HG03039 (cell line): Measurements from ENCODE around the gene DLG2.

ENCODE experiments used
- ATAC-seq: cut with Tn5 transposase; IDR thresholded peaks from one replicate; pipeline ENCODE4 v1.9.1; 2021; ENCODE audit warnings: mild to moderate bottlenecking, moderate library complexity; ENCODE audit not compliant: unreplicated experiment

DLG2 gene

DNA sequence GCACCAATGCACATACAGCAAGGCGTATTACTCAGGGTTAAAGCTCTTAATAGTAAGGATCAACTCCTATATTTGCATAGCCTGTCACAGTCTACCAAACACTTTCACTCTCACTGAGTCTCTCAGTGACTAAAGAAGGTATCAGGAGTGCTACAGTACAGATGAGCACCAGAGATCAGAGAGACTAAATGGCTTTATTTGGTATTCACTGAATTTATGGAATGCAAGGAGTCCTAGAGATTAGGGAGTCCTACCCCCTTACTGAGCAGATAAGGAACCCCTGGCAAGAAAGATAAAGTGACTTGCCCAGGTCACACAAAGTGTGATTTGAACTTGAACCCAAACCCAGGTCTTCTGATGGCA, 1944.6 kb downstream of the DLG2 start:
- ATAC-seq, result peak; percentile 96

DNA sequence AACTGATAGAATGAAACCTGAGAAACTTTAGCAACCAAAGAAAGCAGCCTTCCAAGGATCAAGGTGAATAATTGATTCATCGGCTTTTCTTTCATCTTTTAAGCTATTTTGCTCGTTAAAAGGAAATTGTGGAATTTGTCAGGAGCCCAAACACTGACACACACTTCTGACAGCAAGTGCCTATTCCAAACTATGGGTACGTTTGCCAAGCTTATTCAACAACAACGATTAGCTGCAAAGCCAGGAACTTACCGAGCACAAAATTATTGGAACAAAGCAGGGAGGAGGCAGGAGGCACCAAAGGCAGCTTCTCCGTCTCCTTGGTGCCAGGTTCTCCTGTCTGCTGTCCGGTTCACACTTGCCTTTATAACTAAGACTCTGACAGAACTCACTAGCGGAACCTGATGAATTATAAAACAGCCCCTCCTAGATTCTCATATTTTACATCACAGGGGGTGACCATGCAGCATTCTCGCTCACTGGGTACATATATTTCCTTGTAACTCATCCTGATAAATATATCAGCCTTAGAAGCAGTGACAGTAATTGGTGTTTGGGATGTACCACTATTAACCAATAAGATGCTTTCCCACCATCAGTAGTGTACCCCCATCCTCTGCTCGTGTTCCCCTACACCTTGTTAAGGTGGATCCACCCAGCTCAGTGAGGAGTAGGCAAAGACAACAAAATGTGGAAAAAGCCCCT, 1945.1 kb downstream of the DLG2 start:
- ATAC-seq, result no peak

DNA sequence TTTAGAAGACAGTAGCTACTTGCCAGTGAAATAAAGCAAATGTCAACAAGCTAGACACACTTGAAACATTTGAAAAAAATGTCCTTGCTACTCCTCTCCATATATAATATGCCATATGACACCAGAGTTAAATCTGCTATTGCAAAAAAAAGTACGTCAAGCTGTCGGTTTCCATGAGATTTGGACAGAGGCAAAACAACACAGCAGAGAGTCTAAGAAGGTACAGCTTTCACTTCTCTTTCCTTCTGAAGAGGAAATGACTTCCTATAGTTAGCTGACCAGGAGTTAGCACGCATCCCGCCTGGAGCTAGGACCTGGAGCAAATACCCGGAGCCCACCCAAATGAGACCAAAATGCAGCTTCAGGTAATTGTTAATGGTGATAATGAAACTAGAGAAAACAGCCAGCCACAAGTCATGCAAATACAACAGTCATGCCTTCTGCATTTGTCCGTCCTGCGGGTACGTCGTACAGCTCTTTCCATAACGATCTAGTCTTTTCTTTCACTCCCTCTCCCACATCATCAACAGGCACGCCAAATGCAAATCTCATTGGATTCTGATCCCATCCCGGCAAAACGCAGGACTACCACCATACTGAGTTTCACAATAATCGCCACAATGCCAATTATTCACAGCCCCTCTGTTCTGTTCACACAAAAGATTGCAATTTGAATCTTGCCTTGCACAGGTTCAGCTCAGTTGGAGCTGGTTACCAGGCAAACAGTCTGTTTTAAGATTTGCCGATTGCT, 1945.9 kb downstream of the DLG2 start:
- ATAC-seq, result peak; percentile 38

DNA sequence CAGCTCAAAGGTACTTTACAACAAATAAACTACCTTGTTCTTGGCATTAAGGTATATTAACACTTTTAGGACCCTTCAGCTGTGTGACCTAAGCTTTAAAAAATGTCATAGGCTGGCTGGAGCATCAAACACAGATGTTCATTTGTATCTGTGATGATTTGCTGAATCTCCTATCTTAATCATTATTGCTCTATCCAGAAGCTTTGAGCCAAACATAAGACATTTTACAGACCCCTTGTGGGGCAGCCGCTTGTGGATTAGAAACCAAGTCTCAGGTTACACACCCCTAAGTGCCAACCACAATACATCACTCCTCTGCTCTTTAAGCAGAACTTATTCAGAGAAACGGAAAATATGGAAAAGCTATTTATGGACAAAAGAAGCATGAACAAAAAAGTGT, 1946.8 kb downstream of the DLG2 start:
- no peak for ATAC-seq

DNA sequence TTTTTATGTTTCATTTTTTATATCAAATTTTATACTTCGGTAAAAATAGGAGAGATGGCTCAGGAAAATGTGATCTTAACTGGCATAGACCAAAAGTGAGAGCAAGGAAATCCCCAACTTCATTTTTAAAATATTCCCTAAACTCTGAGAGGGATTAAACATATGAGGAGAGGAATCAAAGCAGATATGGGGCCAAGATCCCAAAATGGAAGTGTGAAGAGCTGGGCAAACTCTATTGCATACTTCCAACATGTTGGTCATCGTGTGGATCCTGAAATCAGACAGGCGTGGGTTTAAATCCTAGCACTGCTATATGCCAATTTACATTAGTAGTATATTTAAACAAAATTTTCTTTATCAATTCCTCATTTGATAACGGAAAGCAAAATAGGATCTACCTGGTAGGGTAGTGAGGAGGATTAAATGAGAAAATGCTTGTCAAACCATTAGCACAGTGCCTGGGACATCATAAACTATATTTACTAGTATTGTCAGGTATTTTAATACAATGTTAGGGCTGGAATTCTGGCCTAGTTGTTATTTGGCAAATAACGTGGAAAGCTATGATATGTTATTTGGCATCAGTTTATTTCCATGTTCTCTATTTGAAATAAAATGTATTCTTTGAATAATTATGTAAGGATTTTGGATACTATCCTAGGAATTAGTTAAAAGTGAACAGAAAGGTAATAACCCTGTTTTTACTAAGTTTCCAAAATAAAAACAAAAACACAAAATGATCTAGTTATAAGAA, 1948.1 kb downstream of the DLG2 start:
- no peak for ATAC-seq

DNA sequence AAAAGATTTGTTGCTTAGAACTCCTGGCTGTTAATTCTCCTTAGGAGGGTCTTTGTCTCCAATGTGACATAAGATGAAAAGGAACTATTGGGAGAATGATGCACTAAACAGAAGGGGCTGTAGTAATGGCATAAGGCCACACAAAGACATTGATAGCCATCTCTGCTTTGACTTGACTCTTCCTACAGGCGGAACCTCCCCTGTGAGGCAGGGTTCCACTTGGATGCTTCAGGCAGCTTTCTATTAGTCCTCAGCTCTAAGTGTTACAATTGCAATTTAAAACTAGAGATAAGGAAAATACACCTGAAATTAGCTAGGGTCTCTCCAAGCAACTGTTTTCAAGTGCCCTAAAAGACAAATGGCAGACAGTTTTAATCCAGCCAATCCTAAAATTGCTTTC, 1949.4 kb downstream of the DLG2 start:
- ATAC-seq, result no peak

DNA sequence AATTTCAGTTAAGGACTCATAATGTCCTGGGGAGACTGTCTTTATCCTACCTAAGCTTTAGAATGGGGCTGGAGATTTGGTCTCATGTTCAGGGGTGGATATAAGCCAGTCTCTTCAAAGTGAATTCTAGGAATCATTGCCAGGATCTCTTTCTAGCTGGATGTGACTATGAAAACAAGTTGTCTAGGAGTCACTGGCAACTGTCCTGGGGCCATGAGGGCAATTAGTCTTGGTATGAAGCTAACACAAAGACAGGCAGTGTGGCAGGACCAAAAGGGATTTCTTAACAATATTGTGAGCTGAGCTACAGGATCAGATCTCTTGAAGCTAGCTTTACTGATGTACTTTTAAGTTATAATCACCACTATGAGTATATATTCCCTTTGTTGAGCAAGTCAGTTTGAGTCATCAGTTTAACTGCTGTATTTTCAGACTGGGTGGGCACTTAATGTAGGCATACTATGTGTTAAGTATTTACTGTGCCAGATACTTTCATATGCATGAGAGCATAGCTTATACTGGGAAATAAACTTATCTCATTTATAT, 1951.0 kb downstream of the DLG2 start:
- no peak for ATAC-seq

DNA sequence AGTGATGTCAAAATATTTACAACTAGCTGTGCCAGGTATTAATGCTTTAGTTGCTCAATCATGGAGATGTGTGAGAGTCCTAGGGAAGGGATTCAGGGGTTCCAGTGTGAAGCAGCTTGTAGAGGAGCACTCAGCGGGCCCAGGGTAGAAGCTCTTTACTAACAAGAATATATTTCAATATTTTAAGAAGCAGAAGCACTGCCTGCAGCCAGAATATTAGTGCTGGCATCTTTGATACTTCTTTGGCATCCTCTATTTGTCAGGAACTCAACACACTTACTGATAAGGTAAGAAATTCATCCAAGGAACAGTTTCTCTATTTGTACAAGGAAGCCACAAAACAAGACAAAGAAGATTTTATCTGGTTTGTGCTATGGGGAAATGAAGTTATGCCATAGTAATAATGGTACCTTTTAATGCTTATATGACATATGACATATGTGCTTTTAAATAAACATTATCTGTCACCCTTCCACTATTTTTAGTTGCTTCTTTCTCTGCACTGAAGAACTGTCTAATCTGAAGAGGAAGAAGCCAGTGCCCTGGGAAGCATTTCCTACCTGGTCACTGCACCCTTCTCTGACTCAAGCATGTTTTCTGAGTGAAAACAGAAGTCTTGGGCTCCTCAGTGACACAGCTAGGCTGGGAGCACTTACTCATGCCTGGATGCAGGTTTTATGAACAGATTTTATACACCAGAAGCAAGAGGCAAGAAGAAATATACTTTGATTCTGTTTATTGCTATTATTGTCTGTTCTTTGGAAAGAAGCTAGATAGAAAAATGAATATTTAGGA, 1952.8 kb downstream of the DLG2 start:
- ATAC-seq, result no peak

DNA sequence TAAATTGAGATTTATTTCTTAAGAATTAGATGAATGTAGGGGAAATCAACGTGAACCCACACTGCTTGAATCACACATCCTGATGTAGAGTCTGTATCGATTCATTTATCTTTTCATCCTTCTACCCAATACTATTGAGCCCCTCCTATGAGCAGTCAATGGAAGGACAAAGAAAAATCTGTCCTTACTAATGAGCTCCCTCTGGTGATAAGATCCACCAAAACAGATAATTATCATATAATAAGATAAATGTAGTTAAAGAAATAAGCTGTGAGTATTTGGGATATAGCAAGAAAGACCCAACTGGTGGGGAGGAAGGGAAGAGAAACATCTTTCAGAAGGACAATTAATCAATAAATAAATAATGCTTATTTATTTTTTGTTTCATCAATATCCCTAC, 1955.9 kb downstream of the DLG2 start:
- no peak for ATAC-seq

DNA sequence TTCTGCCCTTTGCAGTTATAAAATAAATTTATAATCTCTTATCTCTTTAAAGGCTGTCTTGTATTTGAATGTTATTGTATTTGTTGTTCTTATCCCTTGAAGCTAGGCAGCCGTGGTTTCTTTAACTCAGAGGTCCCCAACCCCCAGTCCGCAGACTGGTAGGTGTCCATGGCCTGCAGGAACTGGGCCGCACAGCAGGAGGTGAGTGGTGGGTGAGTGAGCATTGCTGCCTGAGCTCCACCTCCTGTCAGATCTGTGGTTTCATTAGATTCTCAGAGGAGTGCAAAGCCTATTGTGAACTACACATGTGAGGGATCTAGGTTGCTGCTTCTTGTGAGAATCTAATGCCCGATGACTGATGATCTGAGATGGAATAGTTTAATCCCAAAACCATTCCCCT, 1961.0 kb downstream of the DLG2 start:
- ATAC-seq, result no peak

DNA sequence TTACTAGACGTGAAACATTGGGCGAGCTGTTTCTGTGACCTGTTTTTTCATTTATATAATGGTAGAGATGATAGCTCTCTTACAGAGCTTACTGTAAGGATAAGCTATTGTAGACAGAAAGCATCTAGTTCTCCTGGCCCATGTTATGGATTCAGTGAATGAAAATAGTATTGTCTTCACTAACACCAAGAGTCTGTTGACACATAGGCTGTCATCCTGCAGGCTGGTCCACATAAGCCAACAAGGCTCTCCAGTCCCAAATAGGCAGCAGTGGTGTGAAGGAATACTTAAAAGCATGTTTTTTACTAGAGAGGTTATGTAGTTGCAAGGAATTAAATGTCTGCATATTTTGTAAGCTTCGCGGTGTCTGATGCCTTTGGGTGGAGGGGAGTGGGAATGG, 1963.2 kb downstream of the DLG2 start:
- no peak for ATAC-seq

DNA sequence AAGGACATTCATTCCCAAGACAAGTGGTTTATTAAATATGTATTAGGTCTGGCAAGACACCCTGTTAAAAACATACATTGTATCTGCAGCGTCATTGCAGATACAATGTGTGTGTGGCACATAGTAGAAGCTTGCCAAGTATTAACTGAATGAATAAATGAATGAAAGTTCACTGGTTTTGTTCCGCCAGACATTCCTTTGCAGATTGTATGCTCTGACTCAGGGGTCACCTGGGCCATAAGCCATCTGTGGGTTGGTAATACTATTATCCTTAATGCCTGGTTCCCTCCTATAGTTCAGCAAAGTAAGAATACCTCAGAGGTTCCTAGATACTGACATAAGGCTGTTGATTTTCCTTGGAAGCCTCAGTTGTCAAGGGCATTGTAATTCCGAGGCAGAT, 1963.7 kb downstream of the DLG2 start:
- no peak for ATAC-seq

DNA sequence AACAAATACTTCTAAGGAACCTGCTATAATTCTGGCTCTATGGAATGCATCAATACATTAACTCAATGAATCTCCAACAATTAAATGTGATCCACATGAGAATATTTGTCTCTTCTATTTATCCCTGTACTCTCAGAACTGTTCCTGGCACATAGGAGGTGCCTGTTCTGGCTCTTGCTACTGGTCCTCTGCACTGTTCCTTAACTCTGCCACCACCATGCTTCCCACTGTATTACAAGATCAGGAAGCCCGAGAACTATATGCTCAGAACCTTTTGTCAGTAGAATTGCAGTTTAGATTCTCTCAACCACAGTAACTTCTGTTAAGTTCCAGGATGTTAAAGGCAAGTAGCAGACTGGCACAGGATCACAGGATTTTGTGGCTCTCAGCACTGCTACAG, 1964.7 kb downstream of the DLG2 start:
- no peak for ATAC-seq

DNA sequence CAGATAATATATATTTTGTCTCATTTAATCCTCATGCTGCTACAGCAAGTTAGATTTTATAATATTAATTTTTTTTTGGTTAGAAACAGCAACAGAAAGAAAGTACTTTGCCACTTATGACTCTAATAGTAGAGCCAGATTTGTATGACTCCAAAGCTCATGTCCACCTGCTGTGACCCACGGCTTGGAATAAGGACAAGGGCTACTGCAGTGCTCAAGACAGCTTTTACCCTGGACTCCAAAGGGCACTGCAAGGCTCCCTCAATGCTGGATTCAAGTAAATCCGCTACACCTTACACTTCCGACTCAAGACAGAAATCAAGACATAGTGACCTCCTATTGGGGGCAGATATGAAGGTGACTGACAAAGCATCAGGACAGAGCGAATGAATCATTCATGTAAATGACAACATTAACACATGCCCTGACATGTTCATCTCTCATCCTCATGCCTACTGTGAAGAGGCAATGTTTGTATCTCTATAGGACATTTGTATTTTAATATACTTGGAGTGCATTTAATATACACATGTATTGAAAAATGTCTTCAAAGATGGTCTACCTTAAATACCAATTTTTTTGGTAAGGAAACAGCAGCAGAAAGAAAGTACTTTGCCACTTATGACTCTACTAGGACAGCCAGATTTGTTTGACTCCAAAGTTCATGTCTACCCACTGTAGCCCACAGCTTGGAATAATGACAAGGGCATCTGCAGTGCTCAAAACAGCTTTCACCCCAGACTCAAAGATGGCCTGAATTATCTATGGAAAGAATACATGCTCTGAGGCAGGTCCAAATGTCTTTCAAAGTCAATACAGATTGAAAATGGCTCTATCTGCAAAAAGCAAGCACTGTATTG, 1965.4 kb downstream of the DLG2 start:
- no peak for ATAC-seq

DNA sequence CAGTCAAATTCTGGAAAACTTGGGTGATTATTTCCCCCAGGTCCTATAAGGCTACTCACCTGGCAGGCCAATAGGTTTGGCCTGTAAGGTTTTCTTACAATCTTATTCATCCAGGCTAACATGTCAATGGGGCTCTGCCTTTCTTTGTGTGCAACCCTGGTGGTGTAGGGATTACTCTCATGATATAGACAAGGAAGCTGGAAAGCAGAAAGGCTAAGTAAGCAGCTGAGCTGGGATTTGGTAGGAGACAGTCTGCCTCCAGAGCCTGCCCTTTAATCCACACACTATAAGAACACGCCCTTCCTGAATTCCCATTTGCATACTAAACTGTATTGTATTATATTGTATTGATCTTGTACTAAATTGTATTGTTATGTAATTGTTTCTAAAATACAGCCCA, 1967.7 kb downstream of the DLG2 start:
- no peak for ATAC-seq

DNA sequence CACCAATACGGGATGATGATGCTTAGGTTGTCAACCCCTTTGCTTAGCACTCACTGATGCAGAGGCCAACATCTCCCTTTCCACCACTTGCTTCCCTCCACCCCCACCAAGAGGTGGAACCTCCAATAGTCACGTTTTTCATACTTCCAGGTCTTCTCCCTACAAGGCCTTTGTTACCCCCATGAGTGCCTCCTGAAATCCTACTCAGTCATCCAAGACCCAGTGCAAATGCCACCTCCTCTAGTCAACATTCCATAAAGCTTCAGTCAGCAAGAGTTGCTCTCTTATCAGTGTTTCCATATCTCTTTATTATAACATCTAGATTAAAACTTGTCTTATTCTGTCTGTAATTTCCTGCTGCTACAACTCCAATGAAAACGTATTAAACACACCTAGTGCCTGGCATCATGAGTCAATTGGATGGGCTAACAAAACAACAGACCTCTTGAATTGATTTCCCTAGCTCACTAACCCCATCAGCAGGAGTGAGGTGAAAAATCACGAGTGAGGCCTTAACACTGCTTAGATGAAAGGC, 1970.3 kb downstream of the DLG2 start:
- no peak for ATAC-seq

DNA sequence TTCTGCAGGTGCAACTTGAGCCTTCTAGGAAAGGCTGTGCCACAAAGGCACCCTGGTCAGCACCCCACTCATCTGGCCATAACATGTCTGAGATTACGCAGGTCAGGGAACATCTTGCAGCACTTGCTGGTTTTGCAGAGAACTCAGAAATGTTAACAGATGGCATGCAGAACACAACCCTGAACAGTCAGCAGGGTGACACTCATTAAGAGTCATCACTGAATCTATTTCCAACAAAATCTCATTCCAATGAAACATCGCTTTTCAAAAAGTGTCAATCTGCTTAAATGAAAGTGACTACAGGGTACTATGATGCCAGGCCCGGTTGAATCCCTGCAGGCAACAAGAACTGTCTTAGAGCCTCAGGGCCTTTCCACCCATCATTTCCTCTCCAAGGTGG, 1971.2 kb downstream of the DLG2 start:
- ATAC-seq, result no peak

DNA sequence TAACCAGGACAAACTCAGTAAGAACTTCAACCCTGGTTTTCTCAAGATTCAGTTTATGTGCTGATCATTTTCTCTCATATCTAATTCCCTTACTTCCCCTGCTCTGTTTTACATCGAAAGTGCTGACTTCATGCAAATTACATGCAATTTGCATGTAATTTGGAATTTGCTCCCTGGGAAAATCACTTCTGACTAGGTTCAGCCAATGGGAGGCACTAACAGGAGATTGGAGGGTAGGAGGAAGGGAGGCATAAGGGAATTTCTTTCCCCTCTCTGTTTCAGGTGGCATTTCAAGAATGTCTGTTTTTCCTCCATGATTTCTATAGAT, 1977.7 kb downstream of the DLG2 start:
- ATAC-seq, result no peak

DNA sequence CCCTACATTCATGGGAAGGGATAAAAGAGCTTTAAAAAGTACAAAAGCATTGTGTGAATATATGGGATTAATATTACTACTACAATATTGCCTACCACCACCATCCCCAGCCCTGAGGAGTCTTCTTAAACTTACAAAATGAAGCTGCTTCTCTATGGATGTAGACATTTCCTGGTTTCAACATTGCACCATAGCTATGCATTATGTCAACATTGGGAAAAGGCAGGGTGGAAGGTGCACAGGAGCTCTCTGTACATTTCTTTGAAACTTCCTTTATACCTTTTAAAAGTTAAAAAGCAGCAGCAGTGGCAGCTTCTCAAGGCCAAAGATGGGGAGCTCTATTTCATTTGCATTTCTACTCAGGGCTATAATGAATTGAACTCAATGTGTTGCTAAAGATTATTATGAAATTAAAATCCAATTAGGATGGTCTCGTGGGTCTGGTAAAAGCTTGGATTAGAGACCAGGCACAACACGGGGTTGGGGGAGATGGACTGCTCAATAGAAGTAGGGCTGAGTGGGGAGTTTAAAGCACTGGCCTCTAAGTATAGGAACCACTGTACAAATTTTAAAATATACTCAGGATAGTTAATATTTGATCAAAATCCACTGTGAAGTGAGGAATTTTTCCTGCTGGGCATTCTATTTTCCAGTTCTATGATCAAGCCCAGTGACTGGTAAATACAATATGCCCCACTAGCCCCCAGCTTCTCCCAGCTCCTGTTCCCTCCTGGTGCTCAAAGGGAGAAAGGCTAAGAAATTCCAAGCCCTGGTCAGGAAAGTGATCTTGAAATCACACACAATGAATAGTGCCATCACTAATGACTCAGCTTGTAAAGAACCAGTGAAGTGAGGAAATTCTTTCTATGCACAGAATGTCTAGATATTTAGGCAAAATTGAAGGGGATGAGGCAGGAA, 1978.3 kb downstream of the DLG2 start:
- ATAC-seq, result no peak
